CD8-positive, alpha-beta memory T cell (primary cell): Measurements from ENCODE around the gene CCDC126. TPM values are rescaled to one million over a fixed set of nuclear protein-coding genes. Genes with fewer than 3 reads are reported as not detected.

Experiments used
- CTCF ChIA-PET: fragments of 350-600 bp; sonication (Branson Sonifier 250); formaldehyde crosslinking; loops from one replicate; lab custom pipeline; 2021; ENCODE audit warnings: antibody characterized with exemption; lab: Charles Lee
- POLR2A ChIA-PET: fragments of 350-600 bp; sonication (Branson Sonifier 250); formaldehyde crosslinking; loops from one replicate; lab custom pipeline; 2021; ENCODE audit warnings: antibody characterized with exemption; lab: Charles Lee
- DNase-seq, 5 donors: peaks; one replicate each; pipeline versions ENCODE4 v3.0.0 to v3.0.0-alpha.2; 2020 to 2022; ENCODE audit warnings: mixed read lengths in 1 of 5
- H3K27ac ChIP-seq: one replicate; pipeline ENCODE4 v1.7.0; 2013; ENCODE audit warnings: low read depth, mild to moderate bottlenecking, low read length, moderate library complexity
- H3K27me3 ChIP-seq: 2 replicates; pipeline ENCODE4 v1.7.0; 2013; ENCODE audit warnings: low read length, mild to moderate bottlenecking; ENCODE audit not compliant: insufficient read depth, poor library complexity, severe bottlenecking
- H3K36me3 ChIP-seq: 2 replicates; pipeline ENCODE4 v1.7.0; 2013; ENCODE audit warnings: mild to moderate bottlenecking, low read length, moderate library complexity; ENCODE audit not compliant: insufficient read depth
- H3K4me1 ChIP-seq: 2 replicates; pipeline ENCODE4 v1.7.0; 2013; ENCODE audit warnings: mild to moderate bottlenecking, low read length, moderate library complexity; ENCODE audit not compliant: insufficient read depth
- H3K4me3 ChIP-seq: 2 replicates; pipeline ENCODE4 v1.7.0; 2013; ENCODE audit warnings: mild to moderate bottlenecking, low read length
- H3K9me3 ChIP-seq: 2 replicates; pipeline ENCODE4 v1.7.0; 2013; ENCODE audit warnings: mild to moderate bottlenecking, low read length
- H3K27ac Mint-ChIP-seq, 8 donors: one replicate each; pipeline ENCODE4 v1.8.0; 2020 to 2021; ENCODE audit warnings: mixed read lengths in 8 of 8, mild to moderate bottlenecking in 6 of 8, inconsistent platforms in 3 of 8, moderate library complexity in 3 of 8
- H3K27me3 Mint-ChIP-seq, 2 donors: one replicate each; pipeline ENCODE4 v1.8.0; 2020 to 2021; ENCODE audit warnings: mixed read lengths in 2 of 2, mild to moderate bottlenecking in 1 of 2, moderate library complexity in 1 of 2
- H3K36me3 Mint-ChIP-seq, 3 donors: one replicate each; pipeline ENCODE4 v1.8.0; 2020 to 2021; ENCODE audit warnings: mixed read lengths in 3 of 3, inconsistent platforms in 1 of 3, mild to moderate bottlenecking in 1 of 3
- H3K4me1 Mint-ChIP-seq, 3 donors: one replicate each; pipeline ENCODE4 v1.8.0; 2020 to 2021; ENCODE audit warnings: mixed read lengths in 3 of 3, inconsistent platforms in 1 of 3, mild to moderate bottlenecking in 1 of 3
- H3K4me3 Mint-ChIP-seq, 7 donors: one replicate each; pipeline ENCODE4 v1.8.0; 2020 to 2021; ENCODE audit warnings: mixed read lengths in 7 of 7, mild to moderate bottlenecking in 6 of 7, moderate library complexity in 4 of 7, inconsistent platforms in 2 of 7
- H3K9me3 Mint-ChIP-seq, 5 donors: one replicate each; pipeline ENCODE4 v1.8.0; 2020 to 2022; ENCODE audit warnings: mixed read lengths in 5 of 5, mild to moderate bottlenecking in 3 of 5, moderate library complexity in 2 of 5, inconsistent platforms in 1 of 5
- polyA plus RNA-seq: library from polyadenylated mRNA; unstranded; fragments of 300-500 nt; fragmentation: Illumina TruSeq; gene quantifications from one replicate; pipeline ENCODE4 v1.2.3, GENCODE V29; 2021
- total RNA-seq, 2 experiments: library from RNA; stranded (reverse); gene quantifications; one replicate each; pipeline ENCODE4 v1.2.3, GENCODE V29; 2021

CCDC126 gene
- total and polyA plus RNA-seq, 3 experiments from 2014 or later, result 5.9 to 17.4 (median 7.2) TPM

DNA sequence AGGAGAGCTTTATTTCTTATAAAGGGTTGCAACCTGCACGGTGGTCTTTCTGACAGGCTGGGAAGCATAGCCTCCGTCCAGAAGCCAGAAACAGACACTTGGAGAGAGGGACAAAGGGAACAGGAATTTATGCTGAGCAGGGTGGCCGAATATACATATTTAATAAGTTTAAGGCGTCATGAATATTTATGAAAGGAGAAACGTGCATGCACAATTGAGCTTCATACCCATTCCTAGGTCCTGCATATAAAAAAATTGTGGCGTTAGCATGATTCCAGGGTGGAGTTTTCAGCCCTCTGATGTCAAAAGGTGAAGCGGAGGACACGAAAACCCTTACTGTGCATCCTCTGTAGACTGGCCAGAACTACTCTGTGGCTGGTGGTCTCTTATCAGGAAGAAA is 10.7 kb downstream of the CCDC126 start:
- no peaks in the 10 kb centered on the region for H3K9me3 ChIP-seq
- H3K36me3 ChIP-seq, result no peaks in the 10 kb centered on the region
- Mint-ChIP-seq H3K27ac (no peak overlapping the region), H3K4me1 (peaks cover 1 to 24% (median 16%) of the 10 kb centered on the region in 3 donors), H3K27me3 (no peaks in the 10 kb centered on the region), H3K4me3 (peak overlapping the region in 1 of 7 donors; percentile 13), H3K36me3 (peaks cover 15 to 30% (median 17%) of the 10 kb centered on the region in 3 donors), H3K9me3 (no peaks in the 10 kb centered on the region)
- no peaks in the 10 kb centered on the region for H3K27me3 ChIP-seq
- H3K27ac ChIP-seq, result no peak overlapping the region
- no peak overlapping the region for H3K4me3 ChIP-seq
- ChIA-PET CTCF (no interaction called here), POLR2A (no interaction called here)
- no peaks in the 10 kb centered on the region for H3K4me1 ChIP-seq
- DNase-seq, result no peak

- H3K4me3 Mint-ChIP-seq, result no peak overlapping the region
- H3K4me1 ChIP-seq, result no peaks in the 10 kb centered on the region
- H3K9me3 Mint-ChIP-seq, result peaks cover 9 to 27% (median 19%) of the 10 kb centered on the region in 5 donors
- no peaks in the 10 kb centered on the region for H3K27me3 ChIP-seq
- H3K27ac Mint-ChIP-seq, result no peak overlapping the region
- no peaks in the 10 kb centered on the region for H3K9me3 ChIP-seq
- no peak overlapping the region for H3K4me3 ChIP-seq
- CTCF ChIA-PET, result no interaction called here
- no peak for DNase-seq
- H3K36me3 Mint-ChIP-seq, result peaks cover 36 to 71% (median 60%) of the 10 kb centered on the region in 3 donors
- POLR2A ChIA-PET, result no interaction called here
- no peaks in the 10 kb centered on the region for H3K4me1 Mint-ChIP-seq
- no peaks in the 10 kb centered on the region for H3K27me3 Mint-ChIP-seq
- no peak overlapping the region for H3K27ac ChIP-seq
- no peaks in the 10 kb centered on the region for H3K36me3 ChIP-seq
Observed at GRCh38 chr7:23615331-23615730, 18.1 kb downstream of the CCDC126 start.

DNA sequence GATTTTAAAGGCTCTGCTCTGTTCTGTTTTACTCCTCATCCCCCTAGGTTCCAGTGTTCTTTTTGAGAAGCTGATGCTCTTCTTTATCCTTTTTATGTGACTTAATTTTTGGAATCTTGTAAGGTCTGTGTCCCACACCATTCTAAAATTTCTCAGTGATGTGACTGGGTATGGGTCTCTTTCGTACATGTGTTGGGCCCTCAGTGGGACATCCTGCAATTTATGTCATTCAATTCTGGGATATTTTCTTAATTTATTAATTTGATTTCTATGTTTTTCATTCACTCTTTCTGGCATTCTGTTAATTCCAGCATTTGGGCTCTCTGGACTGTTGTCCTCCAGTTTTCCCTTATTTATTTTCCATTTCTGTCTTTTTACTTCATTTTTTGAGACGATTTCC is 19.4 kb downstream of the CCDC126 start:
- Mint-ChIP-seq H3K27me3 (no peaks in the 10 kb centered on the region), H3K4me3 (no peak overlapping the region), H3K27ac (no peak overlapping the region), H3K9me3 (peaks cover 9 to 27% (median 19%) of the 10 kb centered on the region in 5 donors), H3K4me1 (peaks cover 0 to 4% (median 1%) of the 10 kb centered on the region in 3 donors), H3K36me3 (peaks cover 36 to 66% (median 55%) of the 10 kb centered on the region in 3 donors)
- Histone ChIP-seq H3K27me3 (no peaks in the 10 kb centered on the region), H3K27ac (no peak overlapping the region), H3K4me1 (no peaks in the 10 kb centered on the region), H3K36me3 (no peaks in the 10 kb centered on the region), H3K9me3 (no peaks in the 10 kb centered on the region), H3K4me3 (no peak overlapping the region)
- CTCF ChIA-PET, result no interaction called here
- POLR2A ChIA-PET, result no interaction called here
- DNase-seq, result no peak

- Histone ChIP-seq H3K27me3 (no peaks in the 10 kb centered on the region), H3K9me3 (no peaks in the 10 kb centered on the region), H3K27ac (no peak overlapping the region), H3K36me3 (no peaks in the 10 kb centered on the region), H3K4me1 (no peaks in the 10 kb centered on the region), H3K4me3 (no peak overlapping the region)
- no peak for DNase-seq
- Mint-ChIP-seq H3K4me3 (no peak overlapping the region), H3K36me3 (peaks cover 34 to 63% (median 52%) of the 10 kb centered on the region in 3 donors), H3K4me1 (peaks cover 0 to 10% (median 8%) of the 10 kb centered on the region in 3 donors), H3K9me3 (peaks cover 9 to 27% (median 19%) of the 10 kb centered on the region in 5 donors), H3K27me3 (no peaks in the 10 kb centered on the region), H3K27ac (no peak overlapping the region)
- ChIA-PET POLR2A (interaction anchor here (0.6 kb wide), 1 partner anchor 42 kb away, joined by 3 read pairs; no protein-coding TSS in a partner anchor), CTCF (no interaction called here)
Observed at GRCh38 chr7:23617482-23617881, 20.3 kb downstream of the CCDC126 start.

GRCh38 chr7:23618241-23618640 is 21.1 kb downstream of the CCDC126 start:
- CTCF ChIA-PET, result no interaction called here
- no peak for DNase-seq
- H3K27ac Mint-ChIP-seq, result no peak overlapping the region
- no peaks in the 10 kb centered on the region for H3K27me3 Mint-ChIP-seq
- no peak overlapping the region for H3K27ac ChIP-seq
- H3K4me1 Mint-ChIP-seq, result peaks cover 0 to 13% (median 8%) of the 10 kb centered on the region in 3 donors
- no peak overlapping the region for H3K4me3 ChIP-seq
- POLR2A ChIA-PET, result no interaction called here
- H3K9me3 Mint-ChIP-seq, result peaks cover 9 to 27% (median 19%) of the 10 kb centered on the region in 5 donors
- no peaks in the 10 kb centered on the region for H3K27me3 ChIP-seq
- H3K4me1 ChIP-seq, result no peaks in the 10 kb centered on the region
- H3K36me3 Mint-ChIP-seq, result peaks cover 29 to 55% (median 46%) of the 10 kb centered on the region in 3 donors
- H3K4me3 Mint-ChIP-seq, result no peak overlapping the region
- H3K36me3 ChIP-seq, result no peaks in the 10 kb centered on the region
- no peaks in the 10 kb centered on the region for H3K9me3 ChIP-seq

DNA sequence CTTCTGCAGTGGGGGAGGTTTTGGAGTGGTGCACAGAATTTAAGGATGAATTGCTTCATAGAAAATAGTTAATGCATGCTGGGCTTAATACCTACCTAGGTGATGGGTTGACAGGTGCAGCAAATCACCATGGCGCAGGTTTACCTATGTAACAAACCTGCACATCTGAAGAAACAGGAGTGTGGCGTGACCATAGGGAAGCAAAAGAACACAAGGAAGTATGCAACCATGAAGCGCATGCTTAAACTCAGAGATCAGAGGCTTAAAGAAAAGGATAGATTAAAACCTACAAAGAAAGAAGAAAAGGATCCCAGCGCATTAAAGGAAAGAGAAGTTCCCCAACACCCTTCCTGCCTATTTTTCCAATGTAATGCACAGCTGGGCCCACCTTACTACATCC is 22.0 kb downstream of the CCDC126 start:
- H3K9me3 ChIP-seq, result no peaks in the 10 kb centered on the region
- peaks cover 2 to 16% (median 8%) of the 10 kb centered on the region in 3 donors for H3K4me1 Mint-ChIP-seq
- H3K27me3 Mint-ChIP-seq, result no peaks in the 10 kb centered on the region
- no peak overlapping the region for H3K4me3 Mint-ChIP-seq
- H3K9me3 Mint-ChIP-seq, result peaks cover 9 to 27% (median 19%) of the 10 kb centered on the region in 5 donors
- CTCF ChIA-PET, result no interaction called here
- no peaks in the 10 kb centered on the region for H3K4me1 ChIP-seq
- peaks cover 25 to 47% (median 41%) of the 10 kb centered on the region in 3 donors for H3K36me3 Mint-ChIP-seq
- H3K27ac ChIP-seq, result no peak overlapping the region
- no peak overlapping the region for H3K4me3 ChIP-seq
- no peaks in the 10 kb centered on the region for H3K36me3 ChIP-seq
- no peak for DNase-seq
- no peaks in the 10 kb centered on the region for H3K27me3 ChIP-seq
- POLR2A ChIA-PET, result no interaction called here
- no peak overlapping the region for H3K27ac Mint-ChIP-seq

DNA sequence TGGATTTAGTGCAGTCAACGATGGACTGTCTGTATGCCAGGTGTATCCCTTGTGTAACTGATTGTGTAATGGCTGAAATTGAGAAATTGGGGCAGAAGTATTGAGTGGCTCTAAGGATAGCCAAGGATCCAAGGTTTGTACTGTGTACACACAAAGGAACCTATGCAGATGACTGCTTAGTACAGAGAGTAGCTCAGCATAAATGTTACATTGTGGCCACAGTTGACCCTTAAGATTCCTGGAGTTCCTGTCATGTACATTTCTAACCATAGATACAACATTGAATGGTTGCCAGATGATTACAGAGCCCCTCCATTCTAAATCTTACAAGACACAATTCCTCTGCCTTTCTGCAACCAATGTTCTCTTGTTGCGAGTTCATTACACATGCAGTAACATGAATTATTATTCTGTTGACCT is 25.3 kb downstream of the CCDC126 start:
- Mint-ChIP-seq H3K27ac (no peak overlapping the region), H3K4me1 (peaks cover 4 to 23% (median 12%) of the 10 kb centered on the region in 3 donors), H3K36me3 (peaks cover 11 to 28% (median 17%) of the 10 kb centered on the region in 3 donors), H3K9me3 (peaks cover 2 to 13% (median 11%) of the 10 kb centered on the region in 5 donors), H3K27me3 (no peaks in the 10 kb centered on the region), H3K4me3 (no peak overlapping the region)
- ChIA-PET POLR2A (no interaction called here), CTCF (no interaction called here)
- no peaks in the 10 kb centered on the region for H3K4me1 ChIP-seq
- no peak overlapping the region for H3K4me3 ChIP-seq
- no peaks in the 10 kb centered on the region for H3K36me3 ChIP-seq
- H3K27ac ChIP-seq, result no peak overlapping the region
- no peaks in the 10 kb centered on the region for H3K27me3 ChIP-seq
- no peaks in the 10 kb centered on the region for H3K9me3 ChIP-seq
- DNase-seq, result no peak

- Histone ChIP-seq H3K4me1 (no peaks in the 10 kb centered on the region), H3K27me3 (no peaks in the 10 kb centered on the region), H3K4me3 (no peak overlapping the region), H3K36me3 (no peaks in the 10 kb centered on the region), H3K27ac (no peak overlapping the region), H3K9me3 (no peaks in the 10 kb centered on the region)
- Mint-ChIP-seq H3K4me3 (no peak overlapping the region), H3K4me1 (peaks cover 4 to 10% (median 4%) of the 10 kb centered on the region in 3 donors), H3K27ac (no peak overlapping the region), H3K27me3 (no peaks in the 10 kb centered on the region), H3K36me3 (peaks cover 0 to 20% (median 2%) of the 10 kb centered on the region in 3 donors), H3K9me3 (no peaks in the 10 kb centered on the region)
- ChIA-PET CTCF (no interaction called here), POLR2A (no interaction called here)
- DNase-seq, result no peak
Observed at GRCh38 chr7:23628370-23628769, 31.2 kb downstream of the CCDC126 start.
